ENCODE results near the gene MAP2K3. TPM values are rescaled to one million over a fixed set of nuclear protein-coding genes. Genes with fewer than 3 reads are reported as not detected.

Gene MAP2K3
- total RNA-seq, 4 donors from 2014 or later, result 15.5 to 23.4 (median 21.3) TPM

- H3K27me3 ChIP-seq, result no peaks in the 10 kb centered on the region
- intact Hi-C loops (cut with DNase I), result no loop called here
- no peak for DNase-seq
- WGBS, 2 donors, result 63 to 65% methylated on average over 10 of the region's 10 CpGs
- peaks cover under 1 to 4% of the 10 kb centered on the region in 2 donors for H3K36me3 ChIP-seq
- H3K27ac ChIP-seq, result no peak overlapping the region
- TF ChIP-seq CTCF (IDR thresholded peaks at IDR 0.05), result no peak
- no peak for TF ChIP-seq POLR2A (IDR thresholded peaks at IDR 0.05)
- peaks cover 12 to 30% of the 10 kb centered on the region in 2 donors for H3K4me1 ChIP-seq
- no peak overlapping the region for H3K4me3 ChIP-seq (replicated peaks in 1 of 3)
- no peaks in the 10 kb centered on the region for H3K9me3 ChIP-seq
These were observed 9.3 kb downstream of the MAP2K3 start for GRCh38 chr17:21293831-21294210.

DNA sequence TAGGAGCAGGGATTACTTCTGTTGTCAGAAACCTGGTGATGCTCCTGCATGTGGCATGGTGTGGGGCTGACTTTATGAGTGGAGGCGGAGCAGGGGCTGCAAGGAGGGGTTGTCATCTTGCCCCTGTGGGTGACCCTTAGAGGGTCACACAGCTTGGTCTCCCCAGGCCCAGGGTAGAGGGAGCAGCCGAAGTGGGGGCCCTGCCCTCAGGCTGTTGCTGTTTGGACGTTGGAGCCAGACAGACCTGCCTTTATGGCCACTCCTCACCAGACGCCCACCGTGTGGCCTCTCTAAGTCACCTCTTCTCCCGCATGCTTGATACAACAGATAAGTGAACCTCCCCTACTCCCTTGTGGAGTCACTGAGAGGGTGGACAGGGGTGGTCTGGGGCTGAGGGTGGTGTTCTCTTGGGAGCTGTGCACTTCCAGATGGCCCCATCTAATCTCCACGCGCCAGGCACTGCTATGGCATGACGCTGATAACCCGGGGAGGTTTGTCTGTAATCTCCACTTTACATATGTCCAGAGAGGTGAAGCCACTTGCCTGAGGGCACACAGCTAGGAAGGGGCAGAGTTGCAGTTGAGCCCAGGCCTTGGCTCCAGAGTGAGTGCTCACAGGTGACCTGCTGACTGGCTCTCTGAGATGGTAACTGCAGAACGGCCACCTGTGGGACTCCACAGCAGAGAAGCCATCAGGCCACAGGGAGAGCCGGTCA is 10.0 kb downstream of the MAP2K3 start:
- Histone ChIP-seq H3K27me3 (no peaks in the 10 kb centered on the region), H3K4me1 (peaks cover 7 to 23% of the 10 kb centered on the region in 2 donors), H3K27ac (no peak overlapping the region), H3K36me3 (peaks cover 7 to 9% of the 10 kb centered on the region in 2 donors), H3K4me3 (replicated peaks in 1 of 3) (no peak overlapping the region), H3K9me3 (no peaks in the 10 kb centered on the region)
- no peak for DNase-seq
- TF ChIP-seq POLR2A (IDR thresholded peaks at IDR 0.05), result no peak
- no peak for TF ChIP-seq CTCF (IDR thresholded peaks at IDR 0.05)
- intact Hi-C loops (cut with DNase I), result no loop called here
- 65 to 68% methylated on average over 12 of the region's 12 CpGs for WGBS, 2 donors

- Histone ChIP-seq H3K4me3 (replicated peaks in 1 of 3) (no peak overlapping the region), H3K36me3 (peaks cover 12 to 14% of the 10 kb centered on the region in 2 donors), H3K27ac (no peak overlapping the region), H3K9me3 (no peaks in the 10 kb centered on the region), H3K4me1 (peaks cover 0 to 15% of the 10 kb centered on the region in 2 donors), H3K27me3 (no peaks in the 10 kb centered on the region)
- TF ChIP-seq POLR2A (IDR thresholded peaks at IDR 0.05) (no peak), CTCF (IDR thresholded peaks at IDR 0.05) (no peak)
- WGBS, 2 donors, result 75 to 86% methylated on average over 16 to 19 of the region's 19 CpGs
- intact Hi-C loops (cut with DNase I), result no loop called here
- DNase-seq, result no peak
These were observed 10.8 kb downstream of the MAP2K3 start for GRCh38 chr17:21295036-21295952.

DNA sequence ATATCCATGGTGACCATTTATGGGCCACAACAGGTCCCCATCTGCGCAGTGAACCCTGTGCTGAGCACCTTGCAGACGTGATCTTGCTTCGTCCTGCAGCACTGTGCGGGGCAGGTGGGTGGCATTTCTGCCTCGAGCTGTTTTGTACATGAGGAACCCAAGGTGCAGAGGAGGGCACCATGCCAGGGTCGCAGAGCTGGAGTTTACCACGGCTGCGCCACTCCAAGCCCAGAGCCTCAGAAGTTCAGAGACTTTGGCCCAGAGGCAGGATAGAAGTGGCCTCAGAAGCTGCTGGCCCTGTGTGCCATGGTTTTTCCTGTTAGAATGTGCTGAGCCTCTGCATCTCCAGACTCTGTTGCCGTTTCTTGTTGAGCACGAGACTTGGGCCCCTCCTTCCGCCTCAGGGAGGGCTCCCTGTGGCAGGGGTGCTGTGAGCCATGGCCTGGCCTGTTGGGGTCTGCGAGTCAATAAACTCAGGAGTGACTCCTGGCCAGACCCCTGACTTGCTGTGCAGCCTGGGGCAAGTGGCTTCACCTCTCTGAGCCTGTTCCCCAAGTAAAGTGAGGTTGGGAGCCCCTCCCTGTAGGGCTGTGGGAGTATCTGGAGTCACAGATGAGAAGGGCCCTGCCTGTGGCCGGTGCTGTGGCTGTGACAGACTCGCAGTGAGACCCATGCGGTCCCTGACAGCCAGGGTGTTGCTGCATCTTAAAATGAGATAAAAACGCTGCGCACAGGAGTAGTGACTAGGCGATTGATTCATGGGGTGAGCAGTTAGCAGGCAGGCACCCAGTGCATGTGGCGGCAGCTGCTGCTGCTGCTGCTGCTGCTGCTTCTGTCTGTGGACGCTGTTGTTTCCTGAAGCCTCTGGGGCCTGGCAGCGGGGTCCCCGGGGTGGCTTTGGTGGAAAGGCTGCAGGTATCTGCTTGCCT is 11.8 kb downstream of the MAP2K3 start:
- intact Hi-C loops (cut with DNase I), result no loop called here
- H3K9me3 ChIP-seq, result no peaks in the 10 kb centered on the region
- peaks cover 23 to 24% of the 10 kb centered on the region in 2 donors for H3K36me3 ChIP-seq
- WGBS, 2 donors, result 67 to 74% methylated on average over 22 of the region's 22 CpGs
- H3K27ac ChIP-seq, result no peak overlapping the region
- H3K4me1 ChIP-seq, result peaks cover 0 to 10% of the 10 kb centered on the region in 2 donors
- TF ChIP-seq CTCF (IDR thresholded peaks at IDR 0.05) (no peak), POLR2A (IDR thresholded peaks at IDR 0.05) (no peak)
- no peak for DNase-seq
- H3K27me3 ChIP-seq, result no peaks in the 10 kb centered on the region
- H3K4me3 ChIP-seq (replicated peaks in 1 of 3), result no peak overlapping the region
